Subcutaneous adipose tissue (tissue), 4 donors: Measurements from ENCODE around the gene OLFML1. TPM values are rescaled to one million over a fixed set of nuclear protein-coding genes. Genes with fewer than 3 reads are reported as not detected.

Source experiments
- total RNA-seq, 4 donors: library from RNA; depleted of rRNA; stranded (reverse); fragments of >200 nt; gene quantifications; one replicate each; pipeline ENCODE4 v1.1.0, GENCODE V29; 2016
- TF ChIP-seq, protein P1 (sequence below): fragments of 450-650 bp; IDR thresholded peaks from one replicate; pipeline ENCODE4 v1.5.1; 2016; ENCODE audit warnings: low read depth, mild to moderate bottlenecking, control low read depth, antibody characterized with exemption, moderate library complexity

OLFML1 gene
- total RNA-seq, 4 donors from 2014 or later = 4.1 to 8.8 (median 8.3) TPM

DNA sequence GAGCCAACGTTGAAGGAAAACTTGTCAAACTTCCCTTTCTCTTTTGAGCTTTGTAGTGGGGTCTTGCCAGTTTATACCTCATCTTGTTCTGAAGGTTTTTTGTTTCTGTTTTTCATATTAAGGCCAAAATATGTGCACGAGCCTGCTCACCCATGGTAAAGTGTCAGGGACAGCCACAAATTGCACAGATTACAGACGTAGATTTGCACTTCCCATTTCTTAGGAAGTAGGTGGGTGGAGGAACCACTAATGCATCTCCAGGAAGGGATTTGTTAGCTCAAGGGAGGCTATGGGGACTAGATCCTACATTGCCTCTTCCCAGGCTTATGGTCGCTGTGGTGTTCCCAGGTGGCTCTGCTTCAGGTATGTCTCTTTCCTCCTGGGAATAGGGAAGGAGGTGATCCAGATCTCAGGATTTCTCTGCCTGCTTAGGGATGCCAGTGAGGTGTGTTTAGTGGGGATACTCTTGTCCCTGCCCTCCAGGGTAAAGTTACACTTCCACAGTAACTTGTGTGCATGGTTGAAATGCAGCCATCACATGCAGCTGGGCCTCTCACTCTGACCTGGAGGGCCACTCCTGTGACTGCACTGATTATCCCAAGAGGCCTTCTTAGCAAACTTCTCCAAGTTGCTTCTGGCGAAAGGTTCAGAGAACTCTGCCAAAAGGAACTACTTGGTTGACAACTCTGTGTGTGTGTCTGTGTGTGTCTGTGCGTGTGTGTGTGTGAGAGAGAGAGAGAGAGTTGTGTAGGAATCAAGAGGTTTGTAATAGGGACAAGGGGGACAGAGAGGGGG, 38.3 kb downstream of the OLFML1 start:
- TF ChIP-seq, protein P1, sequence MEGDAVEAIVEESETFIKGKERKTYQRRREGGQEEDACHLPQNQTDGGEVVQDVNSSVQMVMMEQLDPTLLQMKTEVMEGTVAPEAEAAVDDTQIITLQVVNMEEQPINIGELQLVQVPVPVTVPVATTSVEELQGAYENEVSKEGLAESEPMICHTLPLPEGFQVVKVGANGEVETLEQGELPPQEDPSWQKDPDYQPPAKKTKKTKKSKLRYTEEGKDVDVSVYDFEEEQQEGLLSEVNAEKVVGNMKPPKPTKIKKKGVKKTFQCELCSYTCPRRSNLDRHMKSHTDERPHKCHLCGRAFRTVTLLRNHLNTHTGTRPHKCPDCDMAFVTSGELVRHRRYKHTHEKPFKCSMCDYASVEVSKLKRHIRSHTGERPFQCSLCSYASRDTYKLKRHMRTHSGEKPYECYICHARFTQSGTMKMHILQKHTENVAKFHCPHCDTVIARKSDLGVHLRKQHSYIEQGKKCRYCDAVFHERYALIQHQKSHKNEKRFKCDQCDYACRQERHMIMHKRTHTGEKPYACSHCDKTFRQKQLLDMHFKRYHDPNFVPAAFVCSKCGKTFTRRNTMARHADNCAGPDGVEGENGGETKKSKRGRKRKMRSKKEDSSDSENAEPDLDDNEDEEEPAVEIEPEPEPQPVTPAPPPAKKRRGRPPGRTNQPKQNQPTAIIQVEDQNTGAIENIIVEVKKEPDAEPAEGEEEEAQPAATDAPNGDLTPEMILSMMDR = no peak

DNA sequence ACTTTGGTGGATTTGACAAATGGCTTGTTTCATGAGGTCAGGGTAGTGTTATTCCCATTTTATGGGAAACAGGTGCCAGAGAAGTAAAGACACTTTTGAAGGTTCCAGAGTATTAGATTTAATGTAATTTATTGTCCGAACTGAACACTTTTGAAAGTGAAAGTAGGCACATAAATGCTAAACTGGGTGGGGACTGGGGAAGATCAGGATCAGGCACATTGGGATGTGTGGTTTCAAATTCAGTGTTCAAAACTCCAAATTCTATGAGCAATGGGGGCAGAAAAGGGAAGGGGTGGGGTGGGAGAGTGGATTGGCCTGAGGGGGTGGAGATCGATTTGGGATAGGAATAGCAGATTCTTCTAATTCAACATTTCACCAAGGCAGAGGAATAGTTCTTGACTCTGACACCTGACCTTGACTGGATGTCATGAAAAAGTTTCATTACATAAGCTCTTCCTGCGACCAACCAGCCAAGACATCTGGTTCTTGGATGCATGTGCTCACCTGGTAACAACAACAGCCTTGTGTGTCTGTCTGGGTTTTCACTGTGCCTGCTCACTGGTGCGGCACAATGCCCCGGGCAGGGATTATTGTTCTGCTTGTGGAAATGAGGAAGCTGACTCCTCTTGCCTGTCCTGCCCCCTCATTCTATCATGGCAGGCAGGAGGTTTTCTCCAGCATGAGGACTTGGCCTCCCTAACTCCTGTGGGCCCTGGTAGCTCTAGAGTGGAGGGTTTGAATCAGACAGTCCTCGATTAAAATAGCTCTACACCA, 39.3 kb downstream of the OLFML1 start:
- TF ChIP-seq, protein P1 = no peak

DNA sequence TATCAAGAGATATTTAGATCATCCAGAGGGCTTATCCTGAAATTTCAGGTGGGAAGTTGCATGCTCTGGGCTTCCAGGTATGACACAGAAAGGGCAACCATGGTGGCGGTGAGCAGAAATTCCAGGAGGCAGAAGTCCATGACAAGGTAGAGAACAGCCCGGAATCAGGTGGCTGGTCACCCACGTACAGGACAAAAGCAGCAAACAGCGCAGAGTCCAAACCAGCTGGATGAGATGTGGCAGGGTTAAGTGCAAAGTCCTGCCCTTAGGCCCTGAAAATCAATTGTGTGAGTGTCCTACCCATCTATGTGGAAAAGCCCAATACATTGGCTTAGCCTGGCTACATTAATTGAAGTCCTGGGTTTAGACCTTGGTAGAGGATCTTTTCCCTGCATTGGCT, 40.1 kb downstream of the OLFML1 start:
- TF ChIP-seq, protein P1 = no peak

DNA sequence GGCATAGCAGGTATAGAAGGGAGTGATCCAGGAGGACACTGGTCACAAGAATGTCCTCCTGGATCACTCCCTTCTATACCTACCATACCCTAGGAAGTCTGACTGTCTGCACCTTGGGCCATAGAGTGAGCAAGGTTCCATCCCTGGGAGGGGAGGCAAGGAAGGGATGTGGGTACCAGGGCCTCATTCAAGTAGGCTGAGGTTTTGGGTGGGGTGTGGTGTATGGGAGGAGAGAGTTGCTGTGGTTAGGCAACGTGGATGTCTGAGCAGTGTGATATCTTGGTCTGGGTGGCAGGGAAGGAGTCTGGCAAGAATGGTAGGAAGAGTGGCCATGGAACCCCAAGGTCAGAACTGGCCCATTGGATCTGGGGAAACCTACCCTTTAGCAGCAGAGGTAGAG, 41.7 kb downstream of the OLFML1 start:
- TF ChIP-seq, protein P1 = no peak

DNA sequence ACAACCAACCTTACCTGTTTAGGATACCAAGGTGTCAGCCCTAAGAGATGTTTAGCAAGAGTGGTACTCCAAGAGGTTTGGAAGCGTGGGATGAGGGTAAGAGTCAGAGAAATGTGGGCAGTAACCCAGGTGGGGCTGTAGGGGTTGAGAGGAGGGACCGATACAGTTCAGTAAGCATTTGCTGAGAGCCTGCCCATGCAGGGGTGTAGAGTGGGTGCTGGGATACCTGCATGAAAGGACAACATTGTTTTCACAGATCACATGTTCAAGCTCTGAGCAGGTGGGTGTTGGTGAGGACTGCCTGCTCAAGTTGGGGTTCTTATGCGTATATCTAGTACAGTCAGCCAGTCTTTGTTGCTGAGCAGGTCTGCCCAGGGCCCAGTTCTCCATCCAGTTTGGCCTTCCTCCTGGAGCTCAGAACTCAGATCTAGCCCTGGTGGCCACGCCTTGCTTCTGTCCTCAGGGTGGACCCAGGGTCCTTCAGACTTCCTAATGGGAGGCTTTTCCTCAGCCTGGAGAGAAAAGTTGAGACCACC, 43.3 kb downstream of the OLFML1 start:
- TF ChIP-seq, protein P1 = no peak

DNA sequence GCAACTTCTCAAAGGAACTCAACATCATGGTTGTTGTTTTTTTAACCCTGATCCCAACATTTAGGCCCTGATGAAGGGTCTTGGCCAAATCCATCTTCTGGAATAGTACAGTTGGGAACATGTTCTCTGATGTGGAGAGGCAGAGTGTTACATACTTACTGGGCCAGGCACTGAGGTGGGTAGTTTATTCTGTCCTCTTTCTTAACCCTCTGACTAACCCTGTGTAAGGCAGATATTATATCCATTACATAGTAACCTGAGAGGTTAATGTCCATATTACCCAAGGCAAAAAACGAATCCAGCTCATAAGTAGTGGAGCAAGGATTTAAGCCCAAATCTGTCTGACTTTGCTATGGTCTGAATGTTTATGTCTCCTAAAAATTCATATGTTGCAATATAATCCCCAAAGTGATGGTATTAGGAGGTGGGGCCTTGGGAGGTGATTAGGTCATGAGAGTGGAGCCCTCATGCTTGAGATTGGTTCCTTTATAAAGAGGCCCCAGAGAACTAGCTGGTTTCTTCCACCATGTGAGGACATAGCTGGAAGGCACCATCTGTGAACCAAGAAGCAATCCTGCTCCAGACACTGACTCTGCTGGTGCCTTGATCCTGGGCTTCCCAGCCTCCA, 44.8 kb downstream of the OLFML1 start:
- TF ChIP-seq, protein P1 = no peak

DNA sequence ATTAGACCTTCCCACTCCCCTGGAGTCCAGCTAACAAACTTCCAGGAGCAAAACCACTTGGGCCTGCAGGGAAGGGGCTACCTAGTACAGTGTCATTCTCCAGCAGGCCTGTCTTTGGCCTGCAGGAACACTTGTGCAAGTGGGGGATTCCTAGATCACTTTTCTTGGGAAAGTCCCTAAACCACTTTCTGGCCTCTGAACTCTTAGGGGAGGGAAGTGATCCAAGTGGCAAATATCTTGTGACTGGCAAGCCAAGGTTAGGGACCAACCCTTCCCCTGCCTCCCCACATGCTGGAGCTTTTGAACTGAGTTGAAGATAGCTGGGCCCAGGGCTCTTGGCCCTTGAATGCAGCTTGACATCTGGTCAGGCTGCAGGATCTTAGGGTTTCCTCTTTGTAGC, 45.7 kb downstream of the OLFML1 start:
- TF ChIP-seq, protein P1 = no peak
